Stromal cell of bone marrow (primary cell): Measurements from ENCODE around the gene HS3ST2.
"Not testable (repeated sequence)": the region's sequence is repeated elsewhere in the genome, so short reads cannot be mapped to it uniquely, and the experiment has no call there.

Experiments used
- DNase-seq: peaks from one replicate; pipeline ENCODE4 v3.0.0-alpha.2; 2012; ENCODE audit warnings: low read depth

HS3ST2 gene

DNA sequence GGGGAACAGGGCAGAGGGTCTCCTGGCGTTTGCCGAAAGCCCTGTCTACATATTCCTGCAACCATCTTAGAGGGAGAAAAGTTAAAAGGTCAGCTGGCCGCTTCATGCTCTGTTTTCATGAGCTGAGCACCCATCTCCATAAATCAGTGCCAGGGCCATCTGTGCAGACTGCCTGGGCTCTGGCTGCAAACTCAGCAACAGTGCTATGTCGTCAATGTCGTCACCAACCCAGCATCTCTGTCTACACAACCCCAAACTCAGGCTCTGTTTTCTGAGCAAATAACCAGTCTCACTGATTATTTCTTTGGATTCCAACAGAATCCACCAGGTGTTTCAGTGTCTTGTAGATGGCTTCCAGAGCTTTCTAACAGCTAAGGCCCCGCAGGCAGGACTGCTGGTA, 65.0 kb downstream of the HS3ST2 start:
- no peak for DNase-seq

DNA sequence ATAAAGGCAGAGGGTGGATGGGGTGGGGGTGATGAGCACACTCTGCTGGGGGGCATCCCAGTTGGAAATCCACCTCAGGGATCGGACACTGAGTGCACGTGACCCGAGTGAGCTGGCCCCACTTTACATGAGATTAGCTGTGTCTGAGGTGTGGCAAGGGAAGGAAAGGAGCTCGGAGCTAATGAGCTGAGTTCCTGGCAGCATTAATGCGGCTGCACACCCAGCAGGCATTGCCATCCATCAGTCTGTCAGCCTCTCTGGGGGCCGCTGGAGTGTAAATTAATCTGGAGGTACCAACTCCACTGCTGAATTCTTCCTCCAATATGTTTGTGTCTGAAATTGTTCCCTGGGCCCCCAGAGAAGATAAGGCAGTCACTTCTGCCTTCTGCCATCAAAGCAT, 65.5 kb downstream of the HS3ST2 start:
- DNase-seq = no peak

DNA sequence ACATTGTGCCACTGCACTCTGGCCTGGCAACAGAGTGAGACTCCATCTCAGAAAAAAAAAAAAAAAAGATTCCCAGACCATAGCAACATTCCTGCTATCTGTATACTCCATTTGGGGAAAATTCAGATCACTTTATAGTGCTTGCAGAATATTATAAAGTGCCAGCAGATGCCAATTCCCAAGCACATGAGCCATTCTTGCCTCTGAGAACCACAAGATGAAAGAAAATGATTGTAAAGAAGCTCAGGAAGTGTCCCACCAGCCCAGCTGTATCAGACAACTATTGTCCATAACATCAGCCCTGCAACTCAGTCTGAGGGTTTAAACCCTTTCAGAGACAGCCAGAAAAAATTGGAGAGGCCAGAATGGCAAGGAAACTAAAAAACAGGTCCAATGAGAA, 69.0 kb downstream of the HS3ST2 start:
- no peak for DNase-seq

DNA sequence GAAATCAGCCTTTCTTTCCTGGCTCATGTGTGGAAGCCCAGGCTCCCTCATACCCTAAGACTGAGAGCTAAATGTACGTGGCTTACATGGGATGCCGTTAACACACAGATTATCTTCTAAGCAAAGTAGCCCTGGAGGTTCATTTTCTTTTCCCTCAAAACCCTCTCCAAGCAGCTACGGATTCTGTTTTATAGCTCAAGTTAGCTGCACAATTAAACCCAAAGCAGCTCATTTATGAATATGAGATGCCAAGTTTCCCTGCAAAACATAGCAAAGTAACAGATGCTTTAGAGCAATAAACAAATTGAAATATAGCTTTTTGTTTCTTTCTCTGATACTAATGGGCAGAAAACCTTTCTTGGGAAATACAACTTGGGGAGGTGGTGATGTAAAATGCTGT, 72.0 kb downstream of the HS3ST2 start:
- DNase-seq = no peak

DNA sequence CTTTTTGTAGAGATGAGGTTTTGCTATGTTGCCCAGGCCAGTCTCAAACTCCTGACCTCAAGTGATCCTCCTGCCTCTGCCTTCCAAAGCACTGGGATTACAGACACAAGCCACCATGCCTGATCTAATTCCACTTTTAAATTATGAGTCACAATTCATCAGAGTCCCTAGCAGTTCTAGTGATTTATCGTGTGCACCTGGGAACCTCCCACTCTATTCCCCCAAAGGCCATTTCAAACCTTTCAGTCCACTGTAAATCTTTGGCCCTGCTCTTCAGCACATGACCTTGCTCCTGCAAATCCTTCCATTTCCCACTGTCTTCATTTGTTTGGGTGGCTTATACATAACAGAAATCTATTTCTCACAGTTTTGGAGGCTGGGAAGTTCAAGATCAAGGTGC, 73.0 kb downstream of the HS3ST2 start:
- DNase-seq = no peak

DNA sequence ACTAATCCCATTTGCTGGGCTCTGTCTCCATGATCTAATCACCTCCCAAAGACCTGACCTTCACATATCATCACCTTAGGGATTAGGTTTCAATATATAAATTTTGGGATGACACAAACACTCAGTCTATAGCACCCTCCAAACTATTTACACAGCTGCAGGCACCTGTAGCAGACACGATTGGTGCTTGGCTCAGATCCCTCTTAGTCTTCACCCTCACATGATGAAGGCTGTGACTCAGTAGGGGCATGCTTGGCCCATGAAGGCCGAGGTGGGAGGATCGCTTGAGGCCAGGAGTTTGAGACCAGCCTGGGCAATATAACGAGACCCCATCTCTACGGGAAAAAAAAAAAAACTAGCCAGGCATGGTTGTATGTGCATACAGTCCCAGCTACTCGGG, 73.5 kb downstream of the HS3ST2 start:
- no peak for DNase-seq

DNA sequence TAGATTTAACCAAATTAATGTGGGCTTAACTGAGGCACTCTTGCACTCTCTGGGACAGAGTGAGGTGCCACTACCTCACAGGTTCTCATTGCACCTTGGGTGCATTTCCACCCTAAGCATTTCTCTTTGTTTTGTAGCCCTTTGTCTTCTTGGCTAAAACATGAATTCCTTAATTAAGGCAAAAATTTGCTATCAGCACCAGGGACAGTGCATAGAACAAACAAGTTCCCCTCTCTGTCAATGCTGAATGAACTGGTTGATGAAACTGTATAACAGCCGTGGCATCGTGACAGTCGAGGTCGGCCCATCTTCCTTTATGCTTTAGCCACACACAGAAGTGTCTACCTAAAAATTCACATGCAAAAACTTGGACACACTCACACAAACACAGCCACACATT, 74.8 kb downstream of the HS3ST2 start:
- DNase-seq = no peak

DNA sequence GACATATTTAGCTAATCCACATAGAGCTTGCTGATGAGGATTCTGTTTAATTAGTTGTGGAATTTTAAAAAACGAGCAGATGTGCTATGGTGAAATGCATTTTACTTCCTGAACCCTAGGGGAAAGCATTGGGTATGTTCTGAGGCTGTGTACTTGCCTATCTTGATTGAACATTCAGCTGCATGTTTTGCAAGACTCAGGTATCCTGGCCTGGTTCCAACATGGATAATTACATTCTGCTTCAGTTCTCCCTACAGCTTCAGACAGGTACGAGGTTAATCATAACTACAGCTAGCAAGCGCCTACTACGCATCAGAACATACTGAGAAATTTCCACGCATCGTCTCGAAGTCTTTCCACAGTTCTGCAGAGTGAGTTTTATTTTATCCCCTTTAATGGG, 77.0 kb downstream of the HS3ST2 start:
- DNase-seq = no peak

DNA sequence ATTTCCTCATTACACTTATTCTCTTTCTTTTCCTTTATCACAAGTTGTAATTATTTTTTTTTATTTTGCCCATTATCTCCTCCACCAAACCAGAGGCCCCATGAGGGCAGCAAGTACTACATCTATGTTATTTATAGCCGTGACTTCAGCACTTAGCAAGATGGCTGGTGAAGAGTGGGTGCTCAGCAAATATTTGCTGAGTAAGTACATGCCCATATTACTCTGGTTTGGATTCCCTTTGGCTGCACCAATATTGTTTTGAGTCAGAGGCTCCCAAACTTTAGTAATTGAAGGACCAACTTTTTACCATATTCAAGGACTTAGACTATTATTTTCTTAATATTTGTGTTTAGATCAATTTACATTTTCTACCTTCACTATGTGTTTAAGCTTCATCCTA, 83.2 kb downstream of the HS3ST2 start:
- DNase-seq = no peak

DNA sequence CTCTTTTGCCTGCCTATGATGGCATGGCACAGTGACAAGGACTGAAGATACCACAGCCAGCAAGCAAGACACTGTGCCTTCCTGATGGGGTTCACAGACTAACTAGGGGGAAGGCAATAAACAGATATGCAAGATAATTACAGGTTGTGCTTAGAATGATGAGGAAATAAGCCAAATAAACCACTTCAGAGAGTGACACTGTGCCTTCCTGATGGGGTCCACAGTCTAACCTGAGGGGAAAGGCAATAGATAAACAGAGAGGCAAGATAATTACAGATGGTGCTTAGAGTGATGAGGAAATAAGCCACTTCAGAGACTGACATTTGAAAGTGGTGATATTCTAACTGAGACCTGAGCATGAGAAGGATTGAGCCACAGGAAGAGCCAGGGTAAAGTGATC, 84.2 kb downstream of the HS3ST2 start:
- DNase-seq = no peak

DNA sequence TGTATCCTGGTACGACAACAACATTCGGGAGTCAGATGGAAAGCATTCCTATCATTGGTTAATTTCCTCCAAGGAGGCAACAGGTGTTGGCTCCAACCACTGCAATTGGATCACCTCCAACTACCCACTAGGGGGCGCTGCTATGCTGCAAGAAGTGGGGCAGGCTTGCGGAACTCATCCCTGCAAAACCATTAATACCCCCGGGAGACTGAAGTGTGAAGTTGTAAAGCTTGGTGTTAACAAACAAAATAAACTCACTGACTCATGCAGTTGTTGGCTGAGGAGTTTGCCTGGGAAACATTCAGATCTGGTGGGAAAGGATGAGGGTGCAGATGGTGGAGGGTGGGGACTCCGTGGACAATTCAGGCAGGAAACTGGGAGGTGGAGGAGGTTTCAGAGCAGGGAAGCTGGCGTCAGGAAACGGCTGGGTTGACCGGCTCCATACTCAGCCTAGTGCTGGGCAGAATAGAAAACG, 84.9 kb downstream of the HS3ST2 start:
- peak; percentile 9 for DNase-seq

DNA sequence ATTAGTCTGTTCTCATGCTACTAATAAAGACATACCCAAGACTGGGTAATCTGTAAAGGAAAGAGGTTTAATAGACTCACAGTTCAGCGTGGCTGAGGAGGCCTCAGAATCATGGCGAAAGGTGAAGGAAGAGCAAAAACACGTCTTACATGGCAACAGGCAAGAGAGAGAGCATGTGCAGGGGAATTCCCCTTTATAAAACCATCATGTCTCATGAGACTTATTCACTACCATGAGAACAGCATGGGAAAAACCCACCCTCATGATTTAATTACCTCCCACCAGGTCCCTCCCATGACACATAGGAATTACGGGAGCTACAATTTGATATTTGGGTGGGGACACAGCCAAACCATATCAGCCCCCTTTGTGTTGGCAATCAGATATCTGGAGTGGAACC, 85.6 kb downstream of the HS3ST2 start:
- DNase-seq = not testable (repeated sequence)

DNA sequence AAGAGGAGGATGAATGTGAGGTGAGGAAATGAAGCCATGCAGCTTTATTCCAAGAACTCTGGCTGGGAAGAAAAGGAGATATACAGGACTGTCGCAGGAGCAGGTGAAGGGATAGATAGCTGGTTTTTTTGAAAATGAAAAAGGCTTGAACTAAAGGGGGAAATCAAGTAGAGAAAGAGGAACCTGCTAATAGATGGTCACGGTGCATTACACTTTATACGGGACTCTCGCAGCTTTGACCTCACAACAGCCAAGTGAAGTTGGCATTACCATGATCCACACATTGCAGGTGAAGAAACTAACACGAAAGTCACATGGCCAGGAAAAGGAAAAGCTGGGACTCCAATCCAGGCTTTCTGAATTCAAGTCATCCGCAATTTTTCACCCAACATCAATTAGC, 86.9 kb downstream of the HS3ST2 start:
- DNase-seq = no peak

DNA sequence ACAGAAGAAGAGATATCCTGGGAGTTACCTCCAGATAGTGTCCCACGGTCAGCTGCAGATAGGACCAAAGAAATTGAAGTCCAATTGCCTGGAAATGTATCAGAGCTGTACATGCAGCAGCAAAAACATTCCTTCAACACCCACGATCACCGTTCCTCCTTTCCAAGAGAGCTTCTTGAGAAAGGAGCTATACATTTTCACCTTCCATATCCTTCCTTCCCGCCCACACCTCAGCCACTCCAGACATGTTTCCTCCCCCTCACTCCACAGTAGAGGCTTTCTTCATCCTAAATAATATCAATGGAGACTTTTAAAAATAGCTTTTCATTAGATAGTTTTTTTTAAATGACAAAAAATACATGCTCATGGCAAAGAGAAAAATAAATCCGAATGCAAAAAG, 87.6 kb downstream of the HS3ST2 start:
- no peak for DNase-seq

DNA sequence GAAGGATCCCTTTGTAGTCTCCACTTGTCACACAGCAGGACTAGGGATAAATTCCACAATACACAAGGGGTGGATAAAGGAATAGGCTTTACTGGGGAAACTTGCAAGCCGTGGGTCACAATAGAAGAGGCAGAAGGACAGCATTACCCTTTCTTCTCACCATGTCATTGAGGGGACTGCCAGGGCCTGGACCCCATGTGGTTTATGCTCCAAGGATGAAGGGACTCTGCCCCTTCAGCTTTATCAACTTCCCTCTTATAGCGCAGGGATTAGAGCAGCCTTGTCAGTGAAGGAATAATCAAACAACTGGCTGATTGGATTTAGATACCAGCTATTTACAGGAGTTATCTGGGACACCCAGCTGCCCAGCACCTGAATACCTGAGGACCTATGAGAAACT, 89.8 kb downstream of the HS3ST2 start:
- DNase-seq = no peak

DNA sequence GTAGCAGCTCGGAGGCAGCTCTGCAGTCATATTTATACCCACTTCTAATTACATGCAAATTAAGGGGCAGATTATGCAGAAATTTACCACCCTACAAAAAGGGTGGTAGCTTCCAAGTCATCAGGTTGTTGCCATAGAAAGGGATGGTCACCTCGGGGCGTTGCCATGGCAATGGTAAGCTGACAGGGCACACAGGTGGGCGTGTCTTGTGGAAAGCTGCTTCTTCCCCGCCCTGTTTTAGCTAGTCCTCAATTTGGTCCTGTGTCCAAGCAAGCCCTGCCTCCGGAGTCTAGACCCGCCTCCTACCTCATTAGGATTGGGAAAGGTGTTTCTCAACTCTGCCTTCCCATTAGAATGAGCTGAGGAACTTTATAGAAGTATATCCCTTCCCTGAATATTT, 98.7 kb downstream of the HS3ST2 start:
- no peak for DNase-seq

DNA sequence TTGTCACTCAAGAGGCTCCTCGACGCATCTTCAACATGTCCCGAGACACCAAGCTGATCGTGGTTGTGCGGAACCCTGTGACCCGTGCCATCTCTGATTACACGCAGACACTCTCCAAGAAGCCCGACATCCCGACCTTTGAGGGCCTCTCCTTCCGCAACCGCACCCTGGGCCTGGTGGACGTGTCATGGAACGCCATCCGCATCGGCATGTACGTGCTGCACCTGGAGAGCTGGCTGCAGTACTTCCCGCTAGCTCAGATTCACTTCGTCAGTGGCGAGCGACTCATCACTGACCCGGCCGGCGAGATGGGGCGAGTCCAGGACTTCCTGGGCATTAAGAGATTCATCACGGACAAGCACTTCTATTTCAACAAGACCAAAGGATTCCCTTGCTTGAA, 101.0 kb downstream of the HS3ST2 start:
- no peak for DNase-seq

DNA sequence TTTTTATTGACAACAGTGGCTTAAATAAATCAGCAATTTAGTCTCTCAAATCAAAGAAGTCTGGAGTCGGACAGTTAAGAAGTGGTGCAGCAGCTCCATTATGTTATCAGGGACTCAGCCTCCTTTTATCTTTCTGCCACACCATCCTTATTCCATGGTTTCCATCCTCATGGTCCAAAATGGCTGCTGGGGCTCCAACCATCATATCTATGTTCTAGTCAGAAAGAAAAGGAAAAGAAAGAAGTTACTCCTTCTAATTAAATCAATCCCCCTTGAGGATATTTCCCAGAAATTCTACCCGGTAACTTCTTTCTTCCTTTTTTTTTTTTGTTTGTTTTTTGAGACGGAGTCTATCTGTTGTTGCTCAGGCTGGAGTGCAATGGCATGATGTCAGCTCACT, 109.5 kb downstream of the HS3ST2 start:
- DNase-seq = no peak

DNA sequence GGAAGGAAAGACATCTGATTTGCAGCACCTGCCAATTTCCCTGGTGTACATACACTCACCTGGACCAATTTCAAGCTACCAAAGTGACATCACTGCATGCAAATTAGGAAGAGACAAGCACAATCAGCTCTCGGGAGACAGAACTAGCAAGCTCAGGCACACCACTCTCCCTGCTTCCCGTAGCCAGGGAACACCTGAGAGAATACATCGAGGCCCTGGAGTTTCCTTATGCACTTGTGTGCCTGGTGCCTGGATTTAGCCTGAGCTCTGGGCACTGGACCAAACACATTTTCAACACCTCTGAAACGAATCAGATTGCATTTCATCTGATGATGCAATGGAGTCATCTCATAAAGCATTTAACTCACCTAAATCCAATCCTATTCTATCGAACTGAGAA, 110.5 kb downstream of the HS3ST2 start:
- DNase-seq = no peak

DNA sequence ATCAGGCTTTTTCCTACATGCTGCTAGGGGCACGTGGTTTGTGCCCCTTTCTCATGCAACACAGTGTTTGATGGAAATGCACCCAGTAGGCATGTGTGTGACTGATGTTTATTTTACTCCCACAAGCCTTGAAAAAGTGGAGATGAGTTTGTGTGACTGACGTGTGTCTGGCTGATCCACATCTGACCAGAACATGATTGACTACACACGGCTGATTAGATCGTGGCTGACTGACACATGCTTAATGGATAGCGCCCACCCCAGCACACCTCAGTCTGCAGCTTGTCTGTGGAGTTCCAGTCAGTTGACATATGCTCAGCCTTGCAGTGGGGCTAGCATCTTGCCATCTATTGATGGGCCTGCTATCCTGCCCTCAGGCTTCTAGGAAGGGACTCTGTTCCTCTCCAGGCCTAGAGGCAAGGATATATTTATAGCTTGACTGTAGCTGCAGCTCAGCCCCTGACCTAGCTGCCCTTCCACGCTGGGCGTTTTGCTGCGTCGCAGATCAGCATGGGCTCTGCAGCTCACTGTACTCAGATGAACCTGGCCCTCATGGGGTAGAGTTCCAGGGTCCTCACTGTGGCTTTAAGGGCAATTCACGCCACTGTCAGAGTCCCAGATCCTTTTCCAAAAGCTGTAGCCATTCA, 112.3 kb downstream of the HS3ST2 start:
- no peak for DNase-seq

DNA sequence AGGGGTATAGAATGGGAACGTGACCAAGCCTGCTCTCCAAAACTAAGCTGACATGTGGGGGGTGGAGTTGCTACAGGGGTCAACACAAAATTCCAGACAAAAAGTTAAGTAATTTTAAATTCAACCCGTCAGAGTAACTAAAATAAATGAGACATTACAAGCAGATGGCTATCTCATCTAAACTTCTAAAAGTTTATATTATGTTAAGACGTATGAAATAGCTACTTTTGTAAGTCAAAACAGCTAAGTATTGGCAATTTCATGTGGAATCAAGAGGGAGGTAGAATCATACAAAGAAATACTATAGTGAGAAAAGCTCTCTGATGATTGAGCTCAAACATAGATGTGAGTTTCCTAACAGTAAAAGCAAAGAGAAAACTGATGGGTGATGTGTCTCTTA, 113.3 kb downstream of the HS3ST2 start:
- DNase-seq = no peak

DNA sequence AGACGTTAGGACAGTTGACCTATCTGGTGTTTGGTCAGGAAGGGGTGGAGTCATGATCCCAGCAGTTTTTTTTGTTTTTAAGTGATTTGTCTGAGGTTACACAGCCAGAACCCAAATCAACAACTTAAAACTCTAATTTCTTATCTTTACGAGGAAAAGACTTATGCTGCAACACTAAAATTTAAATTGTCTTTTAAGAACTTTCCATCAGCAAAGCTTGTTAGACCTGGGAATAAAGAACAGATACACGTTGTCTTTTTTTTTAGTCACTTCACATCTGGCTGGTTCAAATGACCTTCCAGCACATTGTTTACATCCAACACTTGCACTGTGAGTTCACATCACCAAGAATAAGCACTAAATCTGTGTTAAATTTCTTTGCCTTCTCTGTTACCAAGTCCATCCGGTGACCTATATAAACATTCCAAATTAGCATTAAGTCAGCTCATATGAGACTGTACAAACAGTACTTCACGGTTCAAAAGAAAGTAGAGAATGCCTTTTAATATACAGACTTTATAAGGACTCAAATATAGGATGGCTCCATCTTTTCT, 115.0 kb downstream of the HS3ST2 start:
- DNase-seq = no peak

DNA sequence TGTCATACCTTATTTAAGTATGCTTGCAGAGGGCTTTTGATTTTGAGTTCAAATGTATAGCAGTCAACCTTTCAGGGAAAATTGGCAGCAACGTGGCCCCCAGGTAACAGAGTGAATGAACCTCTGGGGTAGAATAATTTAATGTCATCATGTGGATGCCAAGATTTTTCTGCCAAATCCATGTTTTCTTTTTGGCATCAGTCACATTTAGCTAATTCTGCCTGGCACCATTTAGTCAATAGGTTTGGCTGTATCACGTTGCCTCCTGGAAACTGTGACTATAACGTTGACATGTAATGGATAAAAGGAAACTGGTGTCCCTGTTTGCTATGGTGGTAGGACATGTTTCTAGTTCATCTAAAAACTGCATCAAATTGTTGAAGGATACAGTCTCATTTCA, 115.5 kb downstream of the HS3ST2 start:
- no peak for DNase-seq

DNA sequence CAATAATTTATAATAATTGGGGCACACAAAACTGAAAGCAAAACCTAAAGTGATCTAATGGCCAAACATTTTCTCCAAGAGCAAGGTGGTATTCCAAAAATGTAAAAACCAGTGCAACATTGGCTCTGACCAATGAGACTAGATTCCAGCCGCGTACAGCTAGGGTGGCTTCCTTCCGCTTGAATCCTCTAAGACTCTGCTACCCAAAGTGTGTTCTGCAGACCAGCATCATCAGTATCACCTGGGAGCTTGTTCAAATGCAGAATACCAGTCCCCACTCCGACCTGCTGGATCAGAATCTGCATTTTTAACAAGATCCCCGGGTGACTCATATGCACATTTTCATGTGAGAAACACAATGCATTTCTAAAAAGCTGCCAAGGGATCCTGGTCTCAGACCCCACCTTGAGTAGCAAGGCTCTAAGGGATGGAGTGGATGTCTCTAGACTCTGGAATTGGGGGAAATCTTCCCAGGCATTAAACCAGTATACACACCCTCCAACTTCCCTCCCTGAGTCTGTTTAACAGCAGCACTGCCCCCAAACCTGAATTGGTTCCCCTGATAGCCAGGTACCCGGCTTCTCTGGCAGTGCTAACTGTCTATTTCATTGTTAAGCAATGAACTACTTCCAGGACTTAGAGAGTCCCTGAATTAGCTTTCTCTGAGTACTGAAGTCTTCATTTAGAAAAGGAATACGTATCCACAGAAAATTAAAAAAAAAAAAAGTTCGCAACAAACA, 118.2 kb downstream of the HS3ST2 start:
- DNase-seq = no peak
